Naive thymus-derived CD4-positive, alpha-beta T cell (primary cell): Measurements from ENCODE around the gene SSBP4. TPM values are rescaled to one million over a fixed set of nuclear protein-coding genes. Genes with fewer than 3 reads are reported as not detected.
A peak's percentile ranks its signal among the peaks of the same experiment; 100 is the strongest.

ENCODE experiments used
- ATAC-seq: fragments of 150-1000 bp; cut with Tn5 transposase; 2 replicates; pipeline ENCODE4 v1.10.0; 2021; ENCODE audit warnings: mild to moderate bottlenecking, moderate library complexity
- CTCF ChIA-PET: fragments of 350-600 bp; sonication (Branson Sonifier 250); formaldehyde crosslinking; loops from one replicate; lab custom pipeline; 2021; ENCODE audit warnings: antibody characterized with exemption; lab: Charles Lee
- POLR2A ChIA-PET: fragments of 350-600 bp; sonication (Branson Sonifier 250); formaldehyde crosslinking; loops from one replicate; lab custom pipeline; 2021; ENCODE audit warnings: antibody characterized with exemption, inconsistent platforms; lab: Charles Lee
- DNase-seq, 9 donors: peaks; one replicate each; pipeline versions ENCODE4 v3.0.0 to v3.0.0-alpha.2; 2020 to 2022; ENCODE audit warnings: mixed read lengths in 1 of 9
- H3K27ac ChIP-seq: one replicate; pipeline ENCODE4 v1.7.0; 2013; ENCODE audit warnings: mild to moderate bottlenecking, low read depth, low read length, moderate library complexity
- H3K27me3 ChIP-seq, 2 donors: one replicate each; pipeline ENCODE4 v1.7.0; 2013; ENCODE audit warnings: low read length in 2 of 2, mild to moderate bottlenecking in 2 of 2, moderate library complexity in 2 of 2; ENCODE audit not compliant: control insufficient read depth in 2 of 2, insufficient read depth in 2 of 2
- H3K36me3 ChIP-seq, 3 experiments: 1 replicate in 2 of 3; 2 replicates in 1 of 3; pipeline ENCODE4 v1.7.0; 2013; ENCODE audit warnings: low read length in 3 of 3, mild to moderate bottlenecking in 3 of 3, moderate library complexity in 1 of 3; ENCODE audit not compliant: insufficient read depth in 3 of 3, control insufficient read depth in 2 of 3
- H3K4me1 ChIP-seq, 2 donors: one replicate each; pipeline ENCODE4 v1.7.0; 2013; ENCODE audit warnings: low read length in 2 of 2, mild to moderate bottlenecking in 2 of 2, moderate library complexity in 1 of 2; ENCODE audit not compliant: control insufficient read depth in 2 of 2, insufficient read depth in 2 of 2
- H3K4me3 ChIP-seq: 2 replicates; pipeline ENCODE4 v1.7.0; 2013; ENCODE audit warnings: mild to moderate bottlenecking, low read length
- H3K9me3 ChIP-seq, 3 experiments: 1 replicate in 2 of 3; 2 replicates in 1 of 3; pipeline ENCODE4 v1.7.0; 2013; ENCODE audit warnings: low read length in 3 of 3; ENCODE audit not compliant: control insufficient read depth in 2 of 3
- H3K27ac Mint-ChIP-seq, 9 donors: one replicate each; pipeline ENCODE4 v1.8.0; 2020 to 2022; ENCODE audit warnings: mixed read lengths in 9 of 9, mild to moderate bottlenecking in 8 of 9, moderate library complexity in 5 of 9, inconsistent platforms in 2 of 9
- H3K27me3 Mint-ChIP-seq, 5 donors: one replicate each; pipeline ENCODE4 v1.8.0; 2021 to 2022; ENCODE audit warnings: mixed read lengths in 5 of 5, mild to moderate bottlenecking in 1 of 5
- H3K36me3 Mint-ChIP-seq, 5 donors: one replicate each; pipeline ENCODE4 v1.8.0; 2020 to 2022; ENCODE audit warnings: mixed read lengths in 5 of 5, mild to moderate bottlenecking in 3 of 5, inconsistent platforms in 1 of 5
- H3K4me1 Mint-ChIP-seq, 7 donors: one replicate each; pipeline ENCODE4 v1.8.0; 2020 to 2022; ENCODE audit warnings: mixed read lengths in 7 of 7, mild to moderate bottlenecking in 3 of 7, inconsistent platforms in 1 of 7
- H3K4me3 Mint-ChIP-seq, 10 donors: one replicate each; pipeline ENCODE4 v1.8.0; 2020 to 2022; ENCODE audit warnings: mild to moderate bottlenecking in 10 of 10, mixed read lengths in 10 of 10, moderate library complexity in 6 of 10, inconsistent platforms in 2 of 10
- H3K9me3 Mint-ChIP-seq, 11 donors: one replicate each; pipeline ENCODE4 v1.8.0; 2020 to 2022; ENCODE audit warnings: mixed read lengths in 11 of 11, mild to moderate bottlenecking in 4 of 11, inconsistent platforms in 1 of 11, moderate library complexity in 1 of 11
- intact Hi-C, 2 donors: fragments of 100-400 bp; cut with micrococcal nuclease; formaldehyde crosslinking; loops; one replicate each; pipeline ENCODE4 v1.15.1; 2023
- polyA plus RNA-seq, 2 donors: library from polyadenylated mRNA; unstranded; fragments of 300-500 nt; fragmentation: Illumina TruSeq; gene quantifications; one replicate each; pipeline ENCODE4 v1.2.3, GENCODE V29; 2021
- total RNA-seq, 6 experiments: library from RNA in 5 of 6; stranded (reverse) in 5 of 6; gene quantifications; 1 replicate in 5 of 6; 2 replicates in 1 of 6; pipeline ENCODE4 v1.2.3 and lab custom pipeline; 2021 to 2026

Gene SSBP4
- total and polyA plus RNA-seq, 7 experiments from 2014 or later, result 27.0 to 185 (median 40.7) TPM

GRCh38 chr19:18445262-18445948, 26.2 kb downstream of the SSBP4 start:
- no peak overlapping the region for H3K27ac Mint-ChIP-seq
- peaks cover 0 to 17% (median 4%) of the 10 kb centered on the region in 5 donors for H3K36me3 Mint-ChIP-seq
- no peak overlapping the region for H3K4me3 Mint-ChIP-seq
- peaks cover 12 to 28% (median 20%) of the 10 kb centered on the region in 7 donors for H3K4me1 Mint-ChIP-seq
- DNase-seq (no peak), ATAC-seq (no peak)
- Histone ChIP-seq H3K9me3 (no peaks in the 10 kb centered on the region), H3K36me3 (peaks cover 6 to 66% (median 8%) of the 10 kb centered on the region in 3 experiments), H3K4me1 (peaks cover 7 to 13% of the 10 kb centered on the region in 2 donors), H3K27ac (no peak overlapping the region), H3K4me3 (no peak overlapping the region), H3K27me3 (no peaks in the 10 kb centered on the region)
- intact Hi-C loops, result no loop called here
- H3K27me3 Mint-ChIP-seq, result peaks cover 0 to 2% (median 0%) of the 10 kb centered on the region in 5 donors
- ChIA-PET CTCF (interaction anchor here (0.9 kb wide), 1 partner anchor 75 kb away, joined by 3 read pairs; no protein-coding TSS in a partner anchor), POLR2A (no interaction called here)
- peaks cover 0 to 5% (median 0%) of the 10 kb centered on the region in 11 donors for H3K9me3 Mint-ChIP-seq

- Mint-ChIP-seq H3K4me1 (peaks cover 11 to 24% (median 16%) of the 10 kb centered on the region in 7 donors), H3K4me3 (no peak overlapping the region), H3K9me3 (peaks cover 0 to 5% (median 0%) of the 10 kb centered on the region in 11 donors), H3K36me3 (peaks cover 0 to 17% (median 6%) of the 10 kb centered on the region in 5 donors), H3K27ac (no peak overlapping the region), H3K27me3 (peaks cover 0 to 2% (median 0%) of the 10 kb centered on the region in 5 donors)
- DNase-seq (no peak), ATAC-seq (no peak)
- H3K27ac ChIP-seq, result no peak overlapping the region
- H3K9me3 ChIP-seq, result no peaks in the 10 kb centered on the region
- H3K4me3 ChIP-seq, result no peak overlapping the region
- POLR2A ChIA-PET, result no interaction called here
- peaks cover 7 to 13% of the 10 kb centered on the region in 2 donors for H3K4me1 ChIP-seq
- peaks cover 6 to 70% (median 8%) of the 10 kb centered on the region in 3 experiments for H3K36me3 ChIP-seq
- no peaks in the 10 kb centered on the region for H3K27me3 ChIP-seq
- intact Hi-C loops, result no loop called here
- CTCF ChIA-PET, result interaction anchor here (0.9 kb wide), 1 partner anchor 74 kb away, joined by 3 read pairs; no protein-coding TSS in a partner anchor
These were observed 27.1 kb downstream of the SSBP4 start for GRCh38 chr19:18446145-18446810.

GRCh38 chr19:18446811-18447359, 27.7 kb downstream of the SSBP4 start:
- H3K9me3 ChIP-seq, result no peaks in the 10 kb centered on the region
- DNase-seq (no peak), ATAC-seq (no peak)
- ChIA-PET CTCF (no interaction called here), POLR2A (interaction anchor here (1.0 kb wide), 1 partner anchor 10 kb away, joined by 3 read pairs; no protein-coding TSS in a partner anchor)
- H3K4me3 Mint-ChIP-seq, result no peak overlapping the region
- H3K27ac Mint-ChIP-seq, result no peak overlapping the region
- H3K27ac ChIP-seq, result no peak overlapping the region
- H3K27me3 ChIP-seq, result no peaks in the 10 kb centered on the region
- peaks cover 0 to 2% (median 0%) of the 10 kb centered on the region in 5 donors for H3K27me3 Mint-ChIP-seq
- H3K9me3 Mint-ChIP-seq, result peaks cover 0 to 5% (median 0%) of the 10 kb centered on the region in 11 donors
- intact Hi-C loops, result no loop called here
- H3K4me1 ChIP-seq, result peaks cover 6 to 10% of the 10 kb centered on the region in 2 donors
- peaks cover 6 to 70% (median 8%) of the 10 kb centered on the region in 3 experiments for H3K36me3 ChIP-seq
- no peak overlapping the region for H3K4me3 ChIP-seq
- peaks cover 0 to 17% (median 6%) of the 10 kb centered on the region in 5 donors for H3K36me3 Mint-ChIP-seq
- peaks cover 11 to 21% (median 14%) of the 10 kb centered on the region in 7 donors for H3K4me1 Mint-ChIP-seq

GRCh38 chr19:18449552-18449951, 30.4 kb downstream of the SSBP4 start:
- intact Hi-C loops, result no loop called here
- H3K4me1 Mint-ChIP-seq, result peaks cover 0 to 6% (median 4%) of the 10 kb centered on the region in 7 donors
- H3K27ac Mint-ChIP-seq, result no peak overlapping the region
- DNase-seq (no peak), ATAC-seq (no peak)
- H3K36me3 ChIP-seq, result peaks cover 6 to 64% (median 8%) of the 10 kb centered on the region in 3 experiments
- H3K36me3 Mint-ChIP-seq, result peaks cover 0 to 16% (median 4%) of the 10 kb centered on the region in 5 donors
- no peaks in the 10 kb centered on the region for H3K4me1 ChIP-seq
- POLR2A ChIA-PET, result no interaction called here
- no peak overlapping the region for H3K4me3 Mint-ChIP-seq
- no peaks in the 10 kb centered on the region for H3K9me3 ChIP-seq
- CTCF ChIA-PET, result interaction anchor here (0.7 to 1.8 kb wide), 2 partner anchors 8 to 12 kb away, joined by 4 to 6 read pairs; no protein-coding TSS in a partner anchor
- no peaks in the 10 kb centered on the region for H3K27me3 Mint-ChIP-seq
- H3K27me3 ChIP-seq, result no peaks in the 10 kb centered on the region
- H3K9me3 Mint-ChIP-seq, result no peaks in the 10 kb centered on the region
- H3K4me3 ChIP-seq, result no peak overlapping the region
- no peak overlapping the region for H3K27ac ChIP-seq

- ChIA-PET POLR2A (interaction anchor here (0.8 kb wide), 1 partner anchor 304 kb away, joined by 3 read pairs; no protein-coding TSS in a partner anchor), CTCF (interaction anchor here (0.8 to 1.8 kb wide), 9 partner anchors 11 to 397 kb away, joined by 3 to 12 read pairs (median 4); partner anchors contain the start of gene UBA52)
- ATAC-seq (no peak), DNase-seq (no peak)
- intact Hi-C loops, result loop anchor here (5.0 to 10.0 kb wide), 2 partner anchors 135 to 417 kb away; partner anchors contain the start of gene REX1BD (in 1 of the 2)
- Histone ChIP-seq H3K4me1 (no peaks in the 10 kb centered on the region), H3K27ac (no peak overlapping the region), H3K4me3 (no peak overlapping the region), H3K27me3 (no peaks in the 10 kb centered on the region), H3K36me3 (peaks cover 6 to 56% (median 6%) of the 10 kb centered on the region in 3 experiments), H3K9me3 (no peaks in the 10 kb centered on the region)
- Mint-ChIP-seq H3K4me1 (peaks cover 0 to 6% (median 4%) of the 10 kb centered on the region in 7 donors), H3K36me3 (peaks cover 0 to 16% (median 4%) of the 10 kb centered on the region in 5 donors), H3K27me3 (no peaks in the 10 kb centered on the region), H3K4me3 (no peak overlapping the region), H3K9me3 (no peaks in the 10 kb centered on the region), H3K27ac (peak overlapping the region in 1 of 9 donors; percentile 76)
These were observed 31.1 kb downstream of the SSBP4 start for GRCh38 chr19:18450021-18450930.
